H9 (cell line): ENCODE data around the gene ST14. TPM values are rescaled to one million over a fixed set of nuclear protein-coding genes. Genes with fewer than 3 reads are reported as not detected.

Source experiments
- DNase-seq: peaks from one replicate; pipeline ENCODE4 v3.0.0-alpha.2; 2017
- H2AFZ ChIP-seq: one replicate; pipeline ENCODE4 v1.6.1; 2013; ENCODE audit warnings: mild to moderate bottlenecking, low read length, control low read depth, moderate library complexity
- H2AK5ac ChIP-seq: 2 replicates; pipeline ENCODE4 v1.6.1; 2013; ENCODE audit warnings: low read length, control low read depth, mixed read lengths; ENCODE audit not compliant: insufficient read length
- H2BK120ac ChIP-seq: one replicate; pipeline ENCODE4 v1.6.1; 2013; ENCODE audit warnings: low read depth, mild to moderate bottlenecking, low read length, control low read depth, inconsistent platforms; ENCODE audit not compliant: poor library complexity, severe bottlenecking
- H2BK12ac ChIP-seq: 2 replicates; pipeline ENCODE4 v1.6.1; 2013; ENCODE audit warnings: low read length, control low read depth, mixed read lengths, low read depth; ENCODE audit not compliant: insufficient read length
- H2BK15ac ChIP-seq: 2 replicates; pipeline ENCODE4 v1.6.1; 2013; ENCODE audit warnings: low read depth, low read length, control low read depth
- H2BK20ac ChIP-seq: one replicate; pipeline ENCODE4 v1.6.1; 2013; ENCODE audit warnings: low read depth, mild to moderate bottlenecking, low read length, control low read depth, inconsistent platforms; ENCODE audit not compliant: poor library complexity, severe bottlenecking
- H2BK5ac ChIP-seq: 2 replicates; pipeline ENCODE4 v1.6.1; 2013; ENCODE audit warnings: low read length, control low read depth, mixed read lengths; ENCODE audit not compliant: insufficient read length
- H3K14ac ChIP-seq: 2 replicates; pipeline ENCODE4 v1.6.1; 2013; ENCODE audit warnings: low read length, control low read depth; ENCODE audit not compliant: insufficient read depth
- H3K18ac ChIP-seq: 2 replicates; pipeline ENCODE4 v1.6.1; 2013; ENCODE audit warnings: low read depth, mild to moderate bottlenecking, mixed read lengths, low read length, control low read depth; ENCODE audit not compliant: insufficient read length
- H3K23ac ChIP-seq: 2 replicates; pipeline ENCODE4 v1.6.1; 2013; ENCODE audit warnings: low read length, control low read depth, mixed read lengths, low read depth; ENCODE audit not compliant: insufficient read length
- H3K23me2 ChIP-seq: 2 replicates; pipeline ENCODE4 v1.6.1; 2013; ENCODE audit warnings: low read depth, mild to moderate bottlenecking, mixed read lengths, low read length, control low read depth; ENCODE audit not compliant: insufficient read length, poor library complexity, severe bottlenecking
- H3K27ac ChIP-seq: 2 replicates; pipeline ENCODE4 v1.5.1; 2013; ENCODE audit warnings: low read length, control low read depth, mixed read lengths, low read depth; ENCODE audit not compliant: insufficient read length
- H3K27me3 ChIP-seq: 2 replicates; pipeline ENCODE4 v1.6.1; 2013; ENCODE audit warnings: low read length, control low read depth, inconsistent platforms; ENCODE audit not compliant: insufficient read depth
- H3K4ac ChIP-seq: 2 replicates; pipeline ENCODE4 v1.6.1; 2013; ENCODE audit warnings: low read depth, mild to moderate bottlenecking, control low read depth, inconsistent platforms, low read length, moderate library complexity
- H3K4me1 ChIP-seq: 2 replicates; pipeline ENCODE4 v1.6.1; 2013; ENCODE audit warnings: low read length, control low read depth, inconsistent platforms; ENCODE audit not compliant: insufficient read depth
- H3K4me2 ChIP-seq: 2 replicates; pipeline ENCODE4 v1.6.1; 2013; ENCODE audit warnings: low read length, control low read depth, mixed read lengths; ENCODE audit not compliant: insufficient read length, insufficient read depth
- H3K56ac ChIP-seq: 2 replicates; pipeline ENCODE4 v1.6.1; 2013; ENCODE audit warnings: low read depth, mild to moderate bottlenecking, mixed read lengths, low read length, control low read depth; ENCODE audit not compliant: insufficient read length
- H3K79me1 ChIP-seq: 2 replicates; pipeline ENCODE4 v1.6.1; 2013; ENCODE audit warnings: low read depth, mild to moderate bottlenecking, moderate library complexity, low read length, control low read depth, inconsistent platforms; ENCODE audit not compliant: insufficient read depth, poor library complexity, severe bottlenecking
- H3K79me2 ChIP-seq: 2 replicates; pipeline ENCODE4 v1.6.1; 2013; ENCODE audit warnings: low read length, control low read depth, inconsistent platforms; ENCODE audit not compliant: insufficient read depth
- H3K9ac ChIP-seq: 2 replicates; pipeline ENCODE4 v1.6.1; 2013; ENCODE audit warnings: low read length, control low read depth, mixed read lengths; ENCODE audit not compliant: insufficient read length; ENCODE audit errors: extremely low read depth
- H3K9me3 ChIP-seq: one replicate; pipeline ENCODE4 v1.6.1; 2013; ENCODE audit warnings: low read depth, low read length, inconsistent platforms; ENCODE audit not compliant: control insufficient read depth
- H3T11ph ChIP-seq: one replicate; pipeline ENCODE4 v1.6.1; 2013; ENCODE audit warnings: mild to moderate bottlenecking, low read length, control low read depth, inconsistent platforms
- H4K20me1 ChIP-seq: one replicate; pipeline ENCODE4 v1.6.1; 2013; ENCODE audit not compliant: control insufficient read depth, insufficient read length, insufficient read depth
- H4K5ac ChIP-seq: 2 replicates; pipeline ENCODE4 v1.6.1; 2013; ENCODE audit warnings: low read depth, mild to moderate bottlenecking, mixed read lengths, low read length, control low read depth; ENCODE audit not compliant: insufficient read length
- H4K8ac ChIP-seq: replicated peaks from 2 replicates; pipeline ENCODE4 v1.6.1; 2013; ENCODE audit warnings: low read length, control low read depth, mixed read lengths, low read depth; ENCODE audit not compliant: insufficient read length
- H4K91ac ChIP-seq: 2 replicates; pipeline ENCODE4 v1.6.1; 2013; ENCODE audit warnings: low read depth, mild to moderate bottlenecking, moderate library complexity, mixed read lengths, low read length, control low read depth; ENCODE audit not compliant: insufficient read length
- H3K27ac Mint-ChIP-seq, 3 experiments: 2 replicates in 2 of 3; 3 replicates in 1 of 3; pipeline ENCODE4 v1.8.0; 2020 to 2021; ENCODE audit warnings: mixed read lengths in 3 of 3, mild to moderate bottlenecking in 1 of 3, moderate library complexity in 1 of 3
- H3K27me3 Mint-ChIP-seq: 2 replicates; pipeline ENCODE4 v1.8.0; 2021; ENCODE audit warnings: low read depth, mild to moderate bottlenecking, moderate library complexity, mixed read lengths
- H3K36me3 Mint-ChIP-seq, 3 experiments: 2 replicates in 2 of 3; 3 replicates in 1 of 3; pipeline ENCODE4 v1.8.0; 2020 to 2021; ENCODE audit warnings: low read depth in 3 of 3, mixed read lengths in 3 of 3; ENCODE audit not compliant: insufficient read depth in 1 of 3
- H3K4me1 Mint-ChIP-seq, 2 experiments: 2 replicates each; pipeline ENCODE4 v1.8.0; 2020; ENCODE audit warnings: mixed read lengths in 2 of 2
- H3K4me3 Mint-ChIP-seq, 2 experiments: 2 replicates in 1 of 2; 3 replicates in 1 of 2; pipeline ENCODE4 v1.8.0; 2020 to 2021; ENCODE audit warnings: mild to moderate bottlenecking in 2 of 2, mixed read lengths in 2 of 2, moderate library complexity in 1 of 2
- H3K9me3 Mint-ChIP-seq, 2 experiments: 2 replicates in 1 of 2; 3 replicates in 1 of 2; pipeline ENCODE4 v1.8.0; 2020; ENCODE audit warnings: mild to moderate bottlenecking in 2 of 2, mixed read lengths in 2 of 2, moderate library complexity in 1 of 2
- CTCF ChIP-seq: fragments of 200-600 bp; sonication (generic); conservative IDR thresholded peaks from 3 replicates; pipeline ENCODE4 v1.8.0; 2021; ENCODE audit warnings: antibody characterized with exemption, mild to moderate bottlenecking
- WGBS: extraction: QIAGEN DNeasy Blood & Tissue Kit; methylation state at CpG from one replicate; pipeline ENCODE4 v1.1.7; 2013; ENCODE audit warnings: missing lambda C conversion rate, low lambda C conversion rate, mixed read lengths; ENCODE audit not compliant: insufficient read length; ENCODE audit errors: extremely low coverage; 5-methylcytosine and 5-hydroxymethylcytosine counted together
- total RNA-seq: library from RNA; stranded (reverse); gene quantifications from 2 replicates; pipeline ENCODE4 v1.2.1, GENCODE V29; 2021

Gene ST14
- total RNA-seq, 1 experiment from 2014 or later, result 22.4 TPM

GRCh38 chr11:130127509-130127908, 32.1 kb upstream of the ST14 start:
- Histone ChIP-seq H3K9me3 (no peaks in the 10 kb centered on the region), H4K5ac (no peak overlapping the region), H3K27ac (no peak overlapping the region), H4K91ac (no peak overlapping the region), H3K14ac (no peak overlapping the region), H2AK5ac (no peak overlapping the region), H3K79me1 (peaks cover 2% of the 10 kb centered on the region), H3K18ac (no peak overlapping the region), H3K79me2 (no peaks in the 10 kb centered on the region), H3T11ph (no peak overlapping the region), H3K23ac (no peak overlapping the region), H2BK20ac (no peak overlapping the region), H3K27me3 (no peaks in the 10 kb centered on the region), H4K8ac (no peak overlapping the region), H2BK15ac (no peak overlapping the region), H4K20me1 (no peaks in the 10 kb centered on the region), H3K9ac (no peak overlapping the region), H3K4me1 (no peaks in the 10 kb centered on the region), H2BK5ac (no peak overlapping the region), H3K4me2 (no peak overlapping the region), H2BK12ac (no peak overlapping the region), H3K23me2 (no peaks in the 10 kb centered on the region), H3K4ac (no peak overlapping the region), H3K56ac (no peak overlapping the region), H2AFZ (no peak overlapping the region), H2BK120ac (no peak overlapping the region)
- Mint-ChIP-seq H3K9me3 (peaks cover 5 to 7% of the 10 kb centered on the region in 2 experiments), H3K27me3 (no peaks in the 10 kb centered on the region), H3K36me3 (peaks cover 78 to 89% (median 89%) of the 10 kb centered on the region in 3 experiments), H3K27ac (no peak overlapping the region), H3K4me3 (no peak overlapping the region), H3K4me1 (peaks cover under 1% of the 10 kb centered on the region in 2 experiments; a peak in 1 of 4 replicates)
- DNase-seq, result no peak
- no CpG with 5 or more reads among the region's 4 CpGs for WGBS
- TF ChIP-seq CTCF, result no peak
